DND-41 (cell line): ENCODE measurements around the gene TMEM175.

ENCODE experiments used
- CTCF ChIP-seq: IDR thresholded peaks from 2 replicates; pipeline ENCODE4 v1.5.1; 2012; ENCODE audit warnings: borderline replicate concordance, low read length, moderate library complexity, mild to moderate bottlenecking; ENCODE audit not compliant: poor library complexity, severe bottlenecking; ENCODE audit errors: extremely low read depth
- EZH2 ChIP-seq: IDR thresholded peaks from 3 replicates; pipeline ENCODE4 v1.6.1; 2012; ENCODE audit warnings: borderline replicate concordance, low read depth, mild to moderate bottlenecking, moderate library complexity, low read length, inconsistent platforms; ENCODE audit not compliant: severe bottlenecking

GRCh38 chr4:899556-899906 is 32.7 kb upstream of the TMEM175 start:
- TF ChIP-seq CTCF (no peak), EZH2 (no peak)
